ENCODE results near the gene SYNDIG1L.
"Not testable (repeated sequence)": the region's sequence is repeated elsewhere in the genome, so short reads cannot be mapped to it uniquely, and the experiment has no call there.

DNA sequence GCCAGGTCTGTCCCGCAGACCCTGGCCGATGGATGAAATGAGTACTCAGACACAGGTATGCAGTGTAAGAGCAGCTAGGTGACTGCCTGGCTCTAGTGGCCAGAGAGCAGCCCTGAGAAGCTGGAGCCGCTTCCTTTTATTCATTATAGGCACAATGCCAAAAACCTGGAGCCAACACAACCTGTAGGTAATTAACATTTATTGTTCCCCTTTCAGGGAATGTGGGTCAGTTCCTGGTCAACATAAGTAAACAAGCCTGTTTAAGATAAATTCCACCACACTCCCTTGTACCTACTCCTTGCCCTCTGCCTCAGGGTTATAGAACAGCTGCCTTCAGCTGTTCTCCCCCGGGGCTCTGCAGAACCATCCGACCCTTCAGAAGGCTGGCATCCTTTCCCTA, 28.4 kb upstream of the SYNDIG1L start:
- not testable (repeated sequence) for TF ChIP-seq TCF7 (IDR thresholded peaks at IDR 0.05; ENCODE audit: borderline replicate concordance); SIN3A (IDR thresholded peaks at IDR 0.05; ENCODE audit: low read depth, low read length); YY1 (IDR thresholded peaks at IDR 0.05; ENCODE audit: low read depth, low read length); RELA (IDR thresholded peaks at IDR 0.05; ENCODE audit: borderline replicate concordance, partially characterized antibody)

All from GM12878 (cell line).